GM23248 (cell line): Measurements from ENCODE around the gene SEPTIN6. TPM values are rescaled to one million over a fixed set of nuclear protein-coding genes. Genes with fewer than 3 reads are reported as not detected.

Source experiments
- DNase-seq: peaks from one replicate; pipeline ENCODE4 v3.0.0-alpha.2; 2015
- H2AFZ ChIP-seq: fragments of 200-600 bp; sonication (generic); 2 replicates; pipeline ENCODE4 v1.6.1; 2016; ENCODE audit warnings: antibody characterized with exemption
- H3F3A ChIP-seq: fragments of 200-600 bp; sonication (generic); 2 replicates; pipeline ENCODE4 v1.6.1; 2016; ENCODE audit warnings: mild to moderate bottlenecking, antibody characterized with exemption, mixed run types; ENCODE audit not compliant: insufficient read depth
- H3K27ac ChIP-seq: fragments of 200-600 bp; sonication (generic); 2 replicates; pipeline ENCODE4 v1.5.1; 2016; ENCODE audit warnings: mild to moderate bottlenecking
- H3K27me3 ChIP-seq: fragments of 200-600 bp; sonication (generic); replicated peaks from 2 replicates; pipeline ENCODE4 v1.6.1; 2016; ENCODE audit warnings: mild to moderate bottlenecking; ENCODE audit not compliant: insufficient read depth
- H3K36me3 ChIP-seq: fragments of 200-600 bp; sonication (generic); 2 replicates; pipeline ENCODE4 v1.6.1; 2016; ENCODE audit warnings: low read depth, mild to moderate bottlenecking
- H3K4me1 ChIP-seq: fragments of 200-600 bp; sonication (generic); 2 replicates; pipeline ENCODE4 v1.6.1; 2016; ENCODE audit warnings: mild to moderate bottlenecking; ENCODE audit not compliant: insufficient read depth
- H3K4me2 ChIP-seq: fragments of 200-600 bp; sonication (generic); one replicate; pipeline ENCODE4 v1.6.1; 2016; ENCODE audit warnings: mild to moderate bottlenecking; ENCODE audit not compliant: unreplicated experiment
- H3K4me3 ChIP-seq: fragments of 200-600 bp; sonication (generic); 2 replicates; pipeline ENCODE4 v1.5.1; 2016; ENCODE audit warnings: mild to moderate bottlenecking
- H3K79me2 ChIP-seq: fragments of 200-600 bp; sonication (generic); 2 replicates; pipeline ENCODE4 v1.6.1; 2016; ENCODE audit warnings: mild to moderate bottlenecking; ENCODE audit not compliant: insufficient read depth
- H3K9ac ChIP-seq: fragments of 200-600 bp; sonication (generic); 2 replicates; pipeline ENCODE4 v1.6.1; 2016; ENCODE audit warnings: mild to moderate bottlenecking
- H3K9me2 ChIP-seq: fragments of 200-600 bp; sonication (generic); 2 replicates; pipeline ENCODE4 v1.6.1; 2016; ENCODE audit warnings: mixed run types, mild to moderate bottlenecking, moderate library complexity; ENCODE audit not compliant: insufficient read depth
- H3K9me3 ChIP-seq: fragments of 200-600 bp; sonication (generic); one replicate; pipeline ENCODE4 v1.6.1; 2017; ENCODE audit warnings: low read depth
- H4K20me1 ChIP-seq: fragments of 200-600 bp; sonication (generic); 2 replicates; pipeline ENCODE4 v1.6.0; 2016; ENCODE audit not compliant: insufficient read depth
- EZH2 ChIP-seq: fragments of 200-600 bp; sonication (generic); IDR thresholded peaks from 2 replicates; pipeline ENCODE4 v1.6.1; 2018; ENCODE audit warnings: antibody characterized with exemption, mild to moderate bottlenecking; ENCODE audit not compliant: insufficient read depth, poor library complexity, severe bottlenecking
- EZH2phosphoT487 ChIP-seq: fragments of 200-600 bp; sonication (generic); IDR thresholded peaks from 2 replicates; pipeline ENCODE4 v1.6.1; 2018; ENCODE audit warnings: antibody characterized with exemption, moderate library complexity, mild to moderate bottlenecking, low read depth; ENCODE audit not compliant: insufficient read depth
- WGBS, 2 experiments: methylation state at CpG; one replicate each; pipeline ENCODE4 v1.1.6; 2015 to 2017; ENCODE audit warnings: low lambda C conversion rate in 2 of 2, low coverage in 1 of 2; ENCODE audit errors: missing lambda C conversion rate in 2 of 2; 5-methylcytosine and 5-hydroxymethylcytosine counted together
- in situ Hi-C: fragments of 300-500 bp; cut with MboI; formaldehyde crosslinking; loops from 2 replicates; pipeline ENCODE4 v1.15.0; 2020
- microRNA counts: library from miRNA; unstranded; fragments of <30 nt; microRNA quantifications from one replicate; lab custom pipeline; 2016
- microRNA-seq: library from miRNA; unstranded; fragments of <30 nt; microRNA quantifications from one replicate; pipeline ENCODE4, GENCODE V29; 2016; ENCODE audit warnings: borderline number of aligned reads
- polyA plus RNA-seq: library from polyadenylated mRNA; unstranded; fragments of >200 nt; fragmentation: Nextera tagmentation; extraction: Ambion mirVana; gene quantifications from 2 replicates; pipeline ENCODE4 v1.2.1, GENCODE V29; 2016
- small RNA-seq: library from RNA; depleted of rRNA; stranded (forward); fragments of <200 nt; gene quantifications from one replicate; pipeline ENCODE3, GENCODE V24; 2014; ENCODE audit warnings: low read depth, low replicate concordance
- total RNA-seq: library from RNA; depleted of rRNA; stranded (reverse); fragments of >200 nt; shearing (Covaris generic); gene quantifications from 2 replicates; pipeline ENCODE4 v1.2.3, GENCODE V29; 2014; rRNA removed

Gene SEPTIN6
- total and polyA plus RNA-seq, 2 experiments from 2014 or later: 22.2 to 23.9 TPM

DNA sequence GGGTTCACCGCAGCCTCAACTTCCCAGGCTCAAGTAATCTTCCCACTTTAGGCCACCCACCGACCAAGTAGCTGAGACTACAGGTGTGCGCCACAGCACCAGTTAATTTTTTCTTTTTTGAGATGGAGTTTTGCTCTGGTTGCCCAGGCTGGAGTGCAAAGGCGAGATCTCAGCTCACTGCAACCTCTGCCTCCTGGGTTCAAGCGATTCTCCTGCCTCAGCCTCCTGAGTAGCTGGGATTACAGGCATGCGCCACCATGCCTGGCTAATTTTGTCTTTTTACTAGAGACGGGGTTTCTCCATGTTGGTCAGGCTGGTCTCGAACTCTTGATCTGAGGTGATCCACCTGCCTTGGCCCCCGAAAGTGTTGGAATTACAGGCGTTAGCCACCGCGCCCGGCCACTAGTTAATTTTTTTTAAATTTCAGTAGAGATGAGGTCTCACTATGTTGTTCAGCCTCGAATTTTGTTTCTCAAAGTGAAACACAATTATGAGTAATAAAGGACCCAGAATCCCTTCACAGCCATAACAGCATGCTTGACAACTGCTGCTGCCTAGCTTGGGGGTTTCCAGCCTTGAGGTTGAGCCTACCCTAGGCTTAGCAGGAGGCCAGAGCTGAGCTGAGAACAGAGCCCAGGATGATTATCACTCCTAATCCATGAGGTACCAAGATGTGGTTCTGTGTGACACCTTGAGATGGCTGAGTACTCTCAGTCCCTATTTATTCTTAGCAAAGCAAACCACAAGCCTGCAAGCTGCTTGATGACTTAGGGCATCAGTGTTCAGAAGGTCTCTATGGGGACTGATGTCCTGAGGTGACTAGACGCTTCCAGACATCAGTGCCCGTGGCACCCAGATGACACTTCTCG is 45.2 kb downstream of the SEPTIN6 start:
- 97 to 99% methylated on average over 13 to 15 of the region's 17 CpGs for WGBS, 2 experiments
- Histone ChIP-seq H3K36me3 (no peaks in the 10 kb centered on the region), H3K9me2 (no peaks in the 10 kb centered on the region), H3K27ac (no peak overlapping the region), H3K27me3 (no peaks in the 10 kb centered on the region), H3K4me1 (no peaks in the 10 kb centered on the region), H3K4me2 (no peak overlapping the region), H3K9ac (no peak overlapping the region), H3K79me2 (no peaks in the 10 kb centered on the region), H3K4me3 (no peak overlapping the region), H2AFZ (no peak overlapping the region), H3K9me3 (no peaks in the 10 kb centered on the region), H3F3A (no peaks in the 10 kb centered on the region), H4K20me1 (no peaks in the 10 kb centered on the region)
- in situ Hi-C loops: no loop called here
- no peak for DNase-seq
- TF ChIP-seq EZH2phosphoT487: no peak
- TF ChIP-seq EZH2: no peak

GRCh38 chrX:119647089-119647488 is 45.9 kb downstream of the SEPTIN6 start:
- no peaks in the 10 kb centered on the region for H3K36me3 ChIP-seq
- 93 to 100% methylated on average over 1 to 2 of the region's 2 CpGs for WGBS, 2 experiments
- in situ Hi-C loops: no loop called here
- H3K4me2 ChIP-seq: no peak overlapping the region
- no peaks in the 10 kb centered on the region for H3K9me3 ChIP-seq
- no peak overlapping the region for H3K4me3 ChIP-seq
- no peaks in the 10 kb centered on the region for H3K27me3 ChIP-seq
- H3K9me2 ChIP-seq: no peaks in the 10 kb centered on the region
- no peak for DNase-seq
- H3F3A ChIP-seq: no peaks in the 10 kb centered on the region
- H4K20me1 ChIP-seq: no peaks in the 10 kb centered on the region
- TF ChIP-seq EZH2phosphoT487 (no peak), EZH2 (no peak)
- no peak overlapping the region for H2AFZ ChIP-seq
- no peak overlapping the region for H3K9ac ChIP-seq
- no peaks in the 10 kb centered on the region for H3K79me2 ChIP-seq
- H3K4me1 ChIP-seq: no peaks in the 10 kb centered on the region
- H3K27ac ChIP-seq: no peak overlapping the region

- Histone ChIP-seq H3K4me1 (no peaks in the 10 kb centered on the region), H3K4me2 (no peak overlapping the region), H3K27me3 (no peaks in the 10 kb centered on the region), H3K9me3 (no peaks in the 10 kb centered on the region), H3K4me3 (no peak overlapping the region), H4K20me1 (no peaks in the 10 kb centered on the region), H3K9ac (no peak overlapping the region), H3K36me3 (no peaks in the 10 kb centered on the region), H3K9me2 (no peaks in the 10 kb centered on the region), H3K79me2 (no peaks in the 10 kb centered on the region), H3F3A (no peaks in the 10 kb centered on the region), H3K27ac (no peak overlapping the region), H2AFZ (no peak overlapping the region)
- 92 to 97% methylated on average over 3 to 4 of the region's 4 CpGs for WGBS, 2 experiments
- in situ Hi-C loops: no loop called here
- TF ChIP-seq EZH2 (no peak), EZH2phosphoT487 (no peak)
- DNase-seq: no peak
Observed at GRCh38 chrX:119646515-119646914, 46.5 kb downstream of the SEPTIN6 start.

GRCh38 chrX:119643696-119644095 is 49.3 kb downstream of the SEPTIN6 start:
- no peaks in the 10 kb centered on the region for H3F3A ChIP-seq
- no peaks in the 10 kb centered on the region for H3K79me2 ChIP-seq
- no peaks in the 10 kb centered on the region for H3K9me3 ChIP-seq
- H2AFZ ChIP-seq: no peak overlapping the region
- H3K27me3 ChIP-seq: no peaks in the 10 kb centered on the region
- no peaks in the 10 kb centered on the region for H4K20me1 ChIP-seq
- no peaks in the 10 kb centered on the region for H3K36me3 ChIP-seq
- H3K9ac ChIP-seq: no peak overlapping the region
- WGBS, 2 experiments: 74 to 78% methylated on average over 7 to 8 of the region's 8 CpGs
- H3K27ac ChIP-seq: no peak overlapping the region
- no peak for TF ChIP-seq EZH2
- no peak for TF ChIP-seq EZH2phosphoT487
- H3K4me3 ChIP-seq: no peak overlapping the region
- no peaks in the 10 kb centered on the region for H3K4me1 ChIP-seq
- no peak for DNase-seq
- in situ Hi-C loops: no loop called here
- no peaks in the 10 kb centered on the region for H3K9me2 ChIP-seq
- H3K4me2 ChIP-seq: no peak overlapping the region

MicroRNA genes within 50 kb of the gene (microRNA counts, 767-probe panel; counts per million panel counts)
- microRNA hsa-miR-766-3p (lab: Ali Mortazavi, UCI): 447 counts per million, percentile 86 among the panel's probes with 10 or more counts

Small RNA genes within 50 kb of the gene (microRNA-seq; reads per million reads assigned to microRNA genes)
- 35.3 reads per million, percentile 37 among the genes with 10 or more reads in this experiment for gene MIR766

Small RNA genes within 50 kb of the gene (small RNA-seq; reads per million reads assigned to genes)
- gene MIR766: not detected

Other genes starting within 250 kb of the SEPTIN6 start
- gene SLC25A5, start 224.7 kb downstream of the SEPTIN6 start, total RNA-seq: 98.9 and 104 TPM in 2 replicates
- 148 and 150 TPM in 2 replicates for gene SLC25A5, start 224.7 kb downstream of the SEPTIN6 start, polyA plus RNA-seq
- gene STEEP1, start 127.8 kb downstream of the SEPTIN6 start, total RNA-seq: 31.5 and 33.1 TPM in 2 replicates
- 11.8 TPM in 2 replicates for gene STEEP1, start 127.8 kb downstream of the SEPTIN6 start, polyA plus RNA-seq
- 36.1 and 51.0 TPM in 2 replicates for gene UBE2A, start 118.6 kb downstream of the SEPTIN6 start, total RNA-seq
- 147 and 150 TPM in 2 replicates for gene UBE2A, start 118.6 kb downstream of the SEPTIN6 start, polyA plus RNA-seq
- 3.8 TPM in 2 replicates for gene NKRF, start 86.7 kb downstream of the SEPTIN6 start, total RNA-seq
- 2.5 and 3.3 TPM in 2 replicates for gene NKRF, start 86.7 kb downstream of the SEPTIN6 start, polyA plus RNA-seq
- 0.22 TPM in 1 of 2 replicates, not detected in the other for gene SOWAHD, start 65.4 kb upstream of the SEPTIN6 start, total RNA-seq
- gene SOWAHD, start 65.4 kb upstream of the SEPTIN6 start, polyA plus RNA-seq: 0.41 TPM in 1 of 2 replicates, not detected in the other
- 3,406 and 4,073 TPM in 2 replicates for gene RPL39, start 98.5 kb upstream of the SEPTIN6 start, total RNA-seq
- gene RPL39, start 98.5 kb upstream of the SEPTIN6 start, polyA plus RNA-seq: 1,028 and 1,060 TPM in 2 replicates
- gene UPF3B, start 159.8 kb upstream of the SEPTIN6 start, total RNA-seq: 3.1 and 3.3 TPM in 2 replicates
- gene UPF3B, start 159.8 kb upstream of the SEPTIN6 start, polyA plus RNA-seq: 6.0 and 6.7 TPM in 2 replicates
- 13.9 and 17.2 TPM in 2 replicates for gene RNF113A, start 178.6 kb upstream of the SEPTIN6 start, total RNA-seq
- gene RNF113A, start 178.6 kb upstream of the SEPTIN6 start, polyA plus RNA-seq: 20.7 and 23.1 TPM in 2 replicates
- 34.8 and 46.4 TPM in 2 replicates for gene NDUFA1, start 178.7 kb upstream of the SEPTIN6 start, total RNA-seq
- gene NDUFA1, start 178.7 kb upstream of the SEPTIN6 start, polyA plus RNA-seq: 260 and 264 TPM in 2 replicates
- not detected in 2 replicates for gene AKAP14, start 202.7 kb upstream of the SEPTIN6 start, total RNA-seq
- not detected in 2 replicates for gene AKAP14, start 202.7 kb upstream of the SEPTIN6 start, polyA plus RNA-seq